Lower leg skin (tissue), 4 donors: ENCODE data around the gene SPATC1L. TPM values are rescaled to one million over a fixed set of nuclear protein-coding genes. Genes with fewer than 3 reads are reported as not detected.

Source experiments
- DNase-seq, 2 donors: peaks; one replicate each; pipeline ENCODE4 v3.0.0-alpha.2; 2019; ENCODE audit warnings: low spot score in 2 of 2
- H3K4me3 ChIP-seq: fragments of 200-600 bp; sonication (generic); 2 replicates; pipeline ENCODE4 v1.5.1; 2017; ENCODE audit warnings: mild to moderate bottlenecking, low read depth; ENCODE audit not compliant: poor library complexity, severe bottlenecking
- POLR2A ChIP-seq, 2 donors: fragments of 450-650 bp; IDR thresholded peaks; one replicate each; pipeline ENCODE4 v1.6.1; 2016 to 2017; ENCODE audit warnings: antibody characterized with exemption in 2 of 2, mild to moderate bottlenecking in 1 of 2, moderate library complexity in 1 of 2
- WGBS, 2 donors: methylation state at CpG; one replicate each; pipeline ENCODE4 v1.1.5; 2018; 5-methylcytosine and 5-hydroxymethylcytosine counted together
- intact Hi-C: fragments of 100-400 bp; cut with DNase I; formaldehyde crosslinking; loops from one replicate; pipeline ENCODE4 v1.15.0; 2023; ENCODE audit warnings: low total_unique reads
- total RNA-seq, 4 donors: library from RNA; depleted of rRNA; stranded (reverse); fragments of >200 nt; gene quantifications; one replicate each; pipeline ENCODE4 v1.1.0, GENCODE V29; 2016
- TF ChIP-seq, protein P1 (sequence below), 3 donors: fragments of 450-650 bp; IDR thresholded peaks; one replicate each; pipeline ENCODE4 v1.5.1; 2016; ENCODE audit warnings: antibody characterized with exemption in 3 of 3, mild to moderate bottlenecking in 3 of 3, moderate library complexity in 2 of 3

The SPATC1L gene
- total RNA-seq, 4 donors from 2014 or later = 2.1 to 7.5 (median 4.0) TPM

DNA sequence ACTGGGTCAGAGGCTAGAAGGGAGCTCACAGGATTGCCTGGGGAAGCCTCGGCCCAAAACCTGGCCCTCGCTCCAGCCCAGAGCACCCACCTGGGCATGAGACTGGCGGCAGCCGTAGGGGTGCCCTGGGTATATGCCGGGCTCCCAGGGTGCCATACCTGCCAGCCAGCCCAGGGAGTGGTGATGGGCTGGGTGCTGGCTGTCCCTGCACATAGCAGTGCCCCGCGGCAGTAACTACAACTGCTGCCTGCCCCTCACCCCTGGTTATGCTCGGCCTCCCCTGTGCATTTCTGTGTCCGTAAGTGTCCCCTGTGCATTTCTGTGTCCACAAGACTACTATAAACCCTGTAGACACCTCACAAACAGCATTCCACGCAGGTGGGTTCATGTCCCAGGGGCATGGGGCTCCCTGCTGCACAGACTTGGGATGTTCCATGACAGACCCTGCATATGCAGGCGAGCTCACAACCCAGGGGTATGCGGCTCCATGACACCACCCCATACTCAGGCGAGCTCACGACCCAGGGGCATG lies 5.8 kb upstream of the SPATC1L start:
- WGBS, 2 donors = 78 to 87% methylated on average over 10 to 13 of the region's 14 CpGs
- H3K4me3 ChIP-seq = no peak overlapping the region
- TF ChIP-seq, protein P1, sequence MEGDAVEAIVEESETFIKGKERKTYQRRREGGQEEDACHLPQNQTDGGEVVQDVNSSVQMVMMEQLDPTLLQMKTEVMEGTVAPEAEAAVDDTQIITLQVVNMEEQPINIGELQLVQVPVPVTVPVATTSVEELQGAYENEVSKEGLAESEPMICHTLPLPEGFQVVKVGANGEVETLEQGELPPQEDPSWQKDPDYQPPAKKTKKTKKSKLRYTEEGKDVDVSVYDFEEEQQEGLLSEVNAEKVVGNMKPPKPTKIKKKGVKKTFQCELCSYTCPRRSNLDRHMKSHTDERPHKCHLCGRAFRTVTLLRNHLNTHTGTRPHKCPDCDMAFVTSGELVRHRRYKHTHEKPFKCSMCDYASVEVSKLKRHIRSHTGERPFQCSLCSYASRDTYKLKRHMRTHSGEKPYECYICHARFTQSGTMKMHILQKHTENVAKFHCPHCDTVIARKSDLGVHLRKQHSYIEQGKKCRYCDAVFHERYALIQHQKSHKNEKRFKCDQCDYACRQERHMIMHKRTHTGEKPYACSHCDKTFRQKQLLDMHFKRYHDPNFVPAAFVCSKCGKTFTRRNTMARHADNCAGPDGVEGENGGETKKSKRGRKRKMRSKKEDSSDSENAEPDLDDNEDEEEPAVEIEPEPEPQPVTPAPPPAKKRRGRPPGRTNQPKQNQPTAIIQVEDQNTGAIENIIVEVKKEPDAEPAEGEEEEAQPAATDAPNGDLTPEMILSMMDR (IDR thresholded peaks at IDR 0.05) = no peak
- TF ChIP-seq POLR2A (IDR thresholded peaks at IDR 0.05) = no peak
- DNase-seq = no peak
- intact Hi-C loops = no loop called here

- intact Hi-C loops = no loop called here
- H3K4me3 ChIP-seq = no peak overlapping the region
- DNase-seq = no peak
- 47 to 50% methylated on average over 9 of the region's 9 CpGs for WGBS, 2 donors
- TF ChIP-seq, protein P1 (IDR thresholded peaks at IDR 0.05) = no peak
- TF ChIP-seq POLR2A (IDR thresholded peaks at IDR 0.05) = no peak
These were observed 5.1 kb upstream of the SPATC1L start for GRCh38 chr21:46189213-46189958.

DNA sequence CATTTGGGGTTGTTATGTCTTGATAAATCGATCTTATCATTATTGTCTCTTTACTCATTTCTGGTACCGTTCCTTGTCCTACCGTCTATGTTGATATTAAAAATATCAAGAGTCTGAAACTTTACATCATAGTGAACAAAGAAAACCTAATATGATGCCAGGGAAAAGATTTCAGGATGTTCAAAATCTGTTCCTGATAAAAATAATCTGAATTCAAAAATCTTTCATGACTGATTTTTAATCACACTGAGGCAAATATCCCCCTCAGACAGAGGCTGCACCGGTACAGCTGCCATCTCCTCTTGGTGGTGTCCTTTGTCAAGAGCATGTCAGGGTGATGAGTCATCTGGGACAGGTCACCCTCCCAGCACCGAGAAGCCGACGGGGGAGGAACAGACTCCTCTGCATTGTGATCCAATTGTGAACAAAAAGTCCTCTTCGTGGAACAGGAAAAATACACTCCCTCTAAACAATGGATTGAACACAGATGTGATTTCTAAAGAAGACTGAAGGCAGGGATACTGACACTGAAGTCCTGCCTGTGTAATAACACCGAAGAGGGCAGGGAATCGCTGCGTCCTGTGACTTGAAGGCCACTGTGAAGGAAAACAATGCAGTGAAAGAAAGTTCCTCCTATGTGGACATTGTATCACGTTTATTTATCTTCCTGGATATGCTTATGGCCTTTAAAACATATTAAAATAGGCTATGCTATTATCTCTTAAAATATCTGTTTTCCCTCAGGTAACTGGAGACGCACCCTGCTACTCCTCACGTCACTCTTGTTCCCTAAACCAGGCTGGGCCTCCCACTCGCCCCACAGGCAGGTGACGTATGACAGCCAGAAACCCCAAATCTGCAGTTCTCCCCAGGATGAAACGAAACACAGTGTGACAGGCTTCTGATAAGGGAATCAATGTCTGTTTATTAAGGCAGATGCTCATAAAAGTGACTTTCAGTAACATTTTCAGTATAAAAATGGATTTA lies 4.3 kb upstream of the SPATC1L start:
- 32 to 33% methylated on average over 17 of the region's 17 CpGs for WGBS, 2 donors
- intact Hi-C loops = no loop called here
- TF ChIP-seq, protein P1 (IDR thresholded peaks at IDR 0.05) = no peak
- TF ChIP-seq POLR2A (IDR thresholded peaks at IDR 0.05) = no peak
- H3K4me3 ChIP-seq = no peak overlapping the region
- peak; percentile 74 to 90 for DNase-seq

GRCh38 chr21:46187814-46188213 lies 3.6 kb upstream of the SPATC1L start:
- intact Hi-C loops = no loop called here
- no peak overlapping the region for H3K4me3 ChIP-seq
- no peak for TF ChIP-seq POLR2A (IDR thresholded peaks at IDR 0.05)
- TF ChIP-seq, protein P1 (IDR thresholded peaks at IDR 0.05) = no peak
- DNase-seq = no peak
- WGBS, 2 donors = 81 to 88% methylated on average over 7 of the region's 7 CpGs

- intact Hi-C loops = no loop called here
- TF ChIP-seq, protein P1 (IDR thresholded peaks at IDR 0.05) = no peak
- TF ChIP-seq POLR2A (IDR thresholded peaks at IDR 0.05) = no peak
- WGBS, 2 donors = 92 to 94% methylated on average over 8 of the region's 8 CpGs
- DNase-seq = no peak
- H3K4me3 ChIP-seq = no peak overlapping the region
These were observed 3.0 kb upstream of the SPATC1L start for GRCh38 chr21:46187261-46187660.
